VCaP (cell line): ENCODE data around the gene AK4.
"Not testable (repeated sequence)": the region's sequence is repeated elsewhere in the genome, so short reads cannot be mapped to it uniquely, and the experiment has no call there.

ENCODE experiments used
- H3K27ac ChIP-seq: fragments of 450-650 bp; 2 replicates; pipeline ENCODE4 v1.5.1; 2017
- TF ChIP-seq, protein P1 (sequence below): fragments of 450-650 bp; conservative IDR thresholded peaks from 2 replicates; pipeline ENCODE4 v1.5.1; 2017; ENCODE audit warnings: mild to moderate bottlenecking, moderate library complexity

Gene AK4

DNA sequence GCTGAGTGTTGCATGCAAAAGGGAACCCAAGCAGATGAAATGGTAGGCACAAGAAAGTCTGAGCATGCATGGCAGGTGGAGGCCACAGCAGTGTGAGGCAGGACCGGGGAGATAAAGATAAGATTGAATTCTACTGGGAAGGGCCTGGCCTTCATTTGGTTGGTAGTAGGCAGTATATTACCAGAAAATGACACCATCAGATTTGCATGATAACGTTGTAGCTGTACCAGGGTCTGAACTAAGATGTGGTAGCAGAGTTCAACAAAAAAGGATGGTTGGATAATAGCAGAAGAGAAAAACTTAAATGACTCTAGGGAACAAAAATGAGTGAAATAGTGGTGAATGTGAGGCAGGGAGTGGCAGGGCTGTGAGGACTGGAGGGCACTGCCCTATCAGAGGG is 85.8 kb downstream of the AK4 start:
- TF ChIP-seq, protein P1, sequence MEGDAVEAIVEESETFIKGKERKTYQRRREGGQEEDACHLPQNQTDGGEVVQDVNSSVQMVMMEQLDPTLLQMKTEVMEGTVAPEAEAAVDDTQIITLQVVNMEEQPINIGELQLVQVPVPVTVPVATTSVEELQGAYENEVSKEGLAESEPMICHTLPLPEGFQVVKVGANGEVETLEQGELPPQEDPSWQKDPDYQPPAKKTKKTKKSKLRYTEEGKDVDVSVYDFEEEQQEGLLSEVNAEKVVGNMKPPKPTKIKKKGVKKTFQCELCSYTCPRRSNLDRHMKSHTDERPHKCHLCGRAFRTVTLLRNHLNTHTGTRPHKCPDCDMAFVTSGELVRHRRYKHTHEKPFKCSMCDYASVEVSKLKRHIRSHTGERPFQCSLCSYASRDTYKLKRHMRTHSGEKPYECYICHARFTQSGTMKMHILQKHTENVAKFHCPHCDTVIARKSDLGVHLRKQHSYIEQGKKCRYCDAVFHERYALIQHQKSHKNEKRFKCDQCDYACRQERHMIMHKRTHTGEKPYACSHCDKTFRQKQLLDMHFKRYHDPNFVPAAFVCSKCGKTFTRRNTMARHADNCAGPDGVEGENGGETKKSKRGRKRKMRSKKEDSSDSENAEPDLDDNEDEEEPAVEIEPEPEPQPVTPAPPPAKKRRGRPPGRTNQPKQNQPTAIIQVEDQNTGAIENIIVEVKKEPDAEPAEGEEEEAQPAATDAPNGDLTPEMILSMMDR: no peak
- H3K27ac ChIP-seq: no peak overlapping the region

DNA sequence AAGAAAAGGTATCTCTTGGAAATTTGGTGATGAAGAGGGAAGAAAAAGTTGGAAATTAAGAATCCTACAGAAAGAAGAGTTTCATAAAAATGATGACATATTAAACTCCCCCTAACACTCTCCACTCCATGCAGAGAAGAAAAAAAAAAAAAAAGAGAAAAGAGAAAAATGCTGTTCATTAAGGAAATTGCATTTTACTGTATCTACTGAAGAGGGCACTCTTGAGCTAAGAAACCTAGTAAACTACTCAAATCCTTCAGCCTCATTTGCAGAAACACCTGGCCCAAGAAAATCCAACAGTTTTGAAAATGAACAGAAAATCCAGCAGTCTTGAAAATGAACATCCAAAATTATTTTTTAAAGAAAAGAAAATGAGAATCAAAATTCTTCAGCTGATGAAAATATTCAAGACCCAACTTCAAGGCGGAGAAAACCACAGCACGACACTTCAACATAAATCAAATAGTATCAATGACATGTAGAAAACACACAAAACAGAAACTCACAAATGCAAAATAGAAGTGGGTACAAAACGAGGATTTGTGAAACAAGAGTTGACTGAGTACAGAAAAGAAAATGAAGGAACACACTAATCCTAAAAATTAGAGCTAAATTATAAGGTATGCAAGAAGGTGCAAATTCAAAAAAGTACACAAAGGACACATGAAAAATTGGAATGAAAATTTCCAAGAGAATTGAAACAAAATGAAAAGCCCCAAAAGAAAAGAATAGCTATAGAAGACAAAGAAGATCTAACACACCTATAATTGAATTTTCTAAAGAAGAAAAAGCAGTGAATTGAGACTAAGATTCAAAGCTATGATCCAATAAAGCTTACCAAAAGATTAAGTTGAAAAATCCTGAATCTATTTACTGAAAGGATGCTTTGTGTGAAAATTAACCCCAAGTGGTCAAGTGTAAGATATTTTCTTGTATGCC is 88.1 kb downstream of the AK4 start:
- TF ChIP-seq, protein P1: peak; percentile 74
- H3K27ac ChIP-seq: no peak overlapping the region

DNA sequence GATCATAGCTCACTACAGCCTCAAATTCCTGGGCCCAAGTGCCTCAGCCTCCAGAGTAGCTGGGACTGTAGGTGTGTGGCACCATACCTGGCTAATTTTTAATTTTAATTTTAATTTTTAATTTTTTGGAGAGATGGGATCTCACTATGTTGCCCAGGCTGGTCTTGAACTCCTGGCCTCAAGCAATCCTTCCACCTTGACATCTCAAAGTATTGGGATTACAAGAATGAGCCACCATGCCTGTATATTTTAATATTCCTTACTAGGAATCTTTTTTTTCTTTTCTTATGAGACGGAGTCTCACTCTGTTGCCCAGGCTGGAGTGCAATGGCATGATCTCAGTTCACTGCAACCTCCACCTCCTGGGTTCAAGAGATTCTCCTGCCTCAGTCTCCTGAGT is 89.1 kb downstream of the AK4 start:
- not testable (repeated sequence) for H3K27ac ChIP-seq

DNA sequence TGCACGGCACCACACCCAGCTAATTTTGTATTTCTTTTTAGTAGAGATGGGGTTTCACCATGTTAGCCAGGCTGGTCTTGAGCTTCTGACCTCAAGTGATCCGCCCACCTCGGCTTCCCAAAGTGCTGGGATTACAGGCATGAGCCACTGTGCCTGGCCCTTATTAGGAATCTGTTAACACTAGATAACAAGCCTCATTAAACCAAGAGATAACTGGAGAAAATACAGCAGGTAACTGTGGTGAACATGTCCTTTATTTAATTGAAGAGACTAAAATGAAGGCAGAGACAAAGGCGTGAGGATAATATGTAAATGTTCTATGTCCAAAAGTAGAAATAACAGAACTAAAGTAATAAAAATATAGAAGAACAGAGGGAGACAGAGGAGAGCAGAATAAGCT is 89.5 kb downstream of the AK4 start:
- TF ChIP-seq, protein P1: no peak
- H3K27ac ChIP-seq: no peak overlapping the region

DNA sequence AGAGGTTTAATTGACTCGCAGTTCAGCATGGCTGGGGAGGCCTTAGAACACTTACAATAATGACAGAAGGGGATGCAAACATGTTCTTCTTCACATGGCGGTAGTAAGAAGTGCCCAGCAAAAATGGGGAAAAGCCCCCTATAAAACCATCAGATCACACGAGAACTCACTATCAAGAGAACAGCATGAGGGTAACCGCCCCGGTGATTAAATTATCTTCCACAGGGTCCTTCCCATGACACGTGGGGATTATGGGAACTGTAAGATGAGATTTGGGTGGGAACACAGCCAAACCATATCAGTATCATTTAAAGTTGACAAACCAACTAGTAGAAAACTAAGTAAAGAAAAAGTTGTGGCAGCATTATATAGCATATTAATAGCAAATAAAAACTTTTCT is 90.0 kb downstream of the AK4 start:
- no peak overlapping the region for H3K27ac ChIP-seq
- TF ChIP-seq, protein P1: no peak

DNA sequence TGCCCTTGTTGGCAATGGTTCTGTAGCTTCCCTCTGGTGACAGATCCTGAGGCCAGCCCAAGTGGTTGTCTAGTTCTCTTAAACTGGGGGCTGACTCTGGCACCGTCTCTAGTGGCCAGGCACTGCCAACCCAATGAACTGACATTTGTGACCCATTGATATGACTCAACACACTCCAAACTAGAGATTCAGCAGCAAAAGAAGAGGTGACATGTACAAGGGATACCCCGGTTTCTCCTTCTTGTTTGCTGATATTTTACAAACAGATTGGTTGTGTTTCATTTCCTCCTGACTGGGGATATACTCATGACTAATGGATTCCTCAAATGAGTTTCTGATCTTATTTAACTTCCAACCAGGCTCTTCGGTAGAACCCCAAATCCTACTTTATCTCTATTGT is 95.5 kb downstream of the AK4 start:
- no peak overlapping the region for H3K27ac ChIP-seq
- TF ChIP-seq, protein P1: no peak

DNA sequence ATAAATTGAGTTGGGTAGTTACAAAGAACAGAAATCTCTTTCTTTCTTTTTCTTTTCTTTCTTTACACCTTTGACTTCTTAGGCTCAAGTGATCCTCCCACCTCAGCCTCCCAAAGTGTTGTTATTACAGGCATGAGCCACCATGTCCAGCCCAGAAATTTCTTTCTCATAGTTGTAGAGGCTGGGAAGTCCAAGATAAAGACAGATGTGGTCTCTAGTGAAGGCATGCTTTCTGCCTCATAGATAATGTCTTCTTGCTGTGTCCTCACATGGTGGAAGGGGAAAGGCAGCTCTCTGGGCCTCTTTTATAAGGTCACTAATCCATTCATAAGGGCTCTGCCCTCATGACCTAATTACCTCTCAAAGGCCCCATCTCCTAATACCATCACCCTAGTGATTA is 97.3 kb downstream of the AK4 start:
- H3K27ac ChIP-seq: no peak overlapping the region
- TF ChIP-seq, protein P1: no peak
